Natural killer cell (primary cell): ENCODE data around the gene POLG2. TPM values are rescaled to one million over a fixed set of nuclear protein-coding genes. Genes with fewer than 3 reads are reported as not detected.

Experiments used
- ATAC-seq, 3 donors: fragments of 150-1000 bp in 2 of 3; fragments of 200-7000 bp in 1 of 3; cut with Tn5 transposase; 1 replicate in 1 of 3; 2 replicates in 2 of 3; pipeline ENCODE4 v1.10.0; 2021; ENCODE audit warnings: mild to moderate bottlenecking in 2 of 3, moderate library complexity in 2 of 3
- DNase-seq, 2 donors: peaks; one replicate each; pipeline versions ENCODE4 v3.0.0 to v3.0.0-alpha.2; 2013 to 2021; ENCODE audit warnings: mixed read lengths in 1 of 2
- H3K27ac ChIP-seq: one replicate; pipeline ENCODE4 v1.5.1; 2013; ENCODE audit warnings: mild to moderate bottlenecking, low read length
- H3K27me3 ChIP-seq: one replicate; pipeline ENCODE4 v1.6.1; 2013; ENCODE audit warnings: low read length; ENCODE audit not compliant: control insufficient read depth, insufficient read depth
- H3K36me3 ChIP-seq: one replicate; pipeline ENCODE4 v1.6.1; 2013; ENCODE audit warnings: low read length; ENCODE audit not compliant: control insufficient read depth, insufficient read depth
- H3K4me1 ChIP-seq: one replicate; pipeline ENCODE4 v1.6.1; 2013; ENCODE audit warnings: low read length; ENCODE audit not compliant: control insufficient read depth, insufficient read depth
- H3K4me3 ChIP-seq: one replicate; pipeline ENCODE4 v1.5.1; 2013; ENCODE audit warnings: low read length
- H3K9me3 ChIP-seq: one replicate; pipeline ENCODE4 v1.6.1; 2013; ENCODE audit warnings: low read length; ENCODE audit not compliant: control insufficient read depth, insufficient read depth
- H3K27ac Mint-ChIP-seq, 2 donors: one replicate each; pipeline ENCODE4 v1.8.0; 2022; ENCODE audit warnings: mild to moderate bottlenecking in 2 of 2, mixed read lengths in 2 of 2, moderate library complexity in 1 of 2
- H3K27me3 Mint-ChIP-seq, 2 donors: one replicate each; pipeline ENCODE4 v1.8.0; 2022; ENCODE audit warnings: low read depth in 2 of 2, mixed read lengths in 2 of 2
- H3K36me3 Mint-ChIP-seq: one replicate; pipeline ENCODE4 v1.8.0; 2022; ENCODE audit warnings: mixed read lengths
- H3K4me1 Mint-ChIP-seq, 2 donors: one replicate each; pipeline ENCODE4 v1.8.0; 2022; ENCODE audit warnings: mixed read lengths in 2 of 2
- H3K4me3 Mint-ChIP-seq: one replicate; pipeline ENCODE4 v1.8.0; 2022; ENCODE audit warnings: mild to moderate bottlenecking, moderate library complexity, mixed read lengths
- H3K9me3 Mint-ChIP-seq, 2 donors: one replicate each; pipeline ENCODE4 v1.8.0; 2022; ENCODE audit warnings: mixed read lengths in 2 of 2
- CTCF ChIP-seq: fragments of 200-600 bp; IDR thresholded peaks from one replicate; pipeline ENCODE4 v1.8.0; 2022; ENCODE audit warnings: antibody characterized with exemption
- WGBS: methylation state at CpG from one replicate; pipeline ENCODE4 v1.1.7; 2013; ENCODE audit warnings: missing lambda C conversion rate; ENCODE audit not compliant: insufficient coverage; 5-methylcytosine and 5-hydroxymethylcytosine counted together
- intact Hi-C: fragments of 100-400 bp; cut with micrococcal nuclease; formaldehyde crosslinking; loops from one replicate; pipeline ENCODE4 v1.14.2; 2022
- total RNA-seq, 4 donors: library from RNA; stranded (reverse); fragments of 120-200 nt in 1 of 4; gene quantifications; one replicate each; pipeline versions ENCODE4 v1.2.3 to v1.2.4, GENCODE V29; 2013 to 2022

Gene POLG2
- total RNA-seq, 3 donors from 2014 or later (not counting 1 experiment from before 2014, with no cell fraction given): 34.7 to 65.3 (median 41.2) TPM

GRCh38 chr17:64480951-64481350, 15.9 kb downstream of the POLG2 start:
- Mint-ChIP-seq H3K27ac (no peak overlapping the region), H3K27me3 (no peaks in the 10 kb centered on the region), H3K4me3 (no peak overlapping the region), H3K36me3 (peaks cover 7% of the 10 kb centered on the region), H3K9me3 (no peaks in the 10 kb centered on the region), H3K4me1 (peaks cover 0 to 5% of the 10 kb centered on the region in 2 donors)
- WGBS: 100% methylated on average over 1 of the region's 1 CpG
- Histone ChIP-seq H3K4me1 (no peaks in the 10 kb centered on the region), H3K4me3 (no peak overlapping the region), H3K27me3 (no peaks in the 10 kb centered on the region), H3K27ac (no peak overlapping the region), H3K36me3 (peaks cover 48% of the 10 kb centered on the region), H3K9me3 (no peaks in the 10 kb centered on the region)
- no peak for DNase-seq
- ATAC-seq: no peak
- intact Hi-C loops: no loop called here
- TF ChIP-seq CTCF: no peak

GRCh38 chr17:64477849-64478248, 19.0 kb downstream of the POLG2 start:
- no peak overlapping the region for H3K27ac Mint-ChIP-seq
- ATAC-seq: no peak

DNA sequence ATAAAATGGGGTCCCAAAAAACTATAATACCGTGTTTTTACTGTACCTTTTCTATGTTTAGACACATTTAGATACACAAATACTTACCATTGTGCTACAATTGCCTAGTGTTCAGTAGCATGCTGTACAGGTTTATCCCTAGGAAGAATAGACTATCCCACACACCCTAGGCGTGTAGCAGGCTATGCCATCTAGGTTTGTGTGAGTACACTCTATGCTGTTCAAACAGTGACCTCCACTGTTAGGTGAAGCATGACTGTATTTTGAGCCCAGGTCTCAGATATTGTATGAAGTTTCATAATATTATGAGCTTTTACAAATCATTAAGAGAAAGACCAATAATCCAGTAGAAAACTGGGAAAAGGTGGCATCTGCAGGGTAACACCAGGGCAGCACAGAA, 24.3 kb downstream of the POLG2 start:
- DNase-seq (no peak), ATAC-seq (no peak)
- H3K27ac Mint-ChIP-seq: no peak overlapping the region
- intact Hi-C loops: no loop called here
- H3K4me3 ChIP-seq: no peak overlapping the region
- no peaks in the 10 kb centered on the region for H3K9me3 Mint-ChIP-seq
- no peak overlapping the region for H3K27ac ChIP-seq
- no peaks in the 10 kb centered on the region for H3K27me3 Mint-ChIP-seq
- no peaks in the 10 kb centered on the region for H3K36me3 Mint-ChIP-seq
- H3K4me1 Mint-ChIP-seq: no peaks in the 10 kb centered on the region
- H3K9me3 ChIP-seq: no peaks in the 10 kb centered on the region
- no peak for TF ChIP-seq CTCF
- 100% methylated on average over 2 of the region's 2 CpGs for WGBS
- H3K27me3 ChIP-seq: no peaks in the 10 kb centered on the region
- no peak overlapping the region for H3K4me3 Mint-ChIP-seq
- H3K36me3 ChIP-seq: peaks cover 7% of the 10 kb centered on the region
- no peaks in the 10 kb centered on the region for H3K4me1 ChIP-seq

More at GRCh38 chr17:64477849-64478248, 19.0 kb downstream of the POLG2 start:
- no peak for TF ChIP-seq CTCF
- 75% methylated on average over 1 of the region's 1 CpG for WGBS
- Mint-ChIP-seq H3K4me1 (no peaks in the 10 kb centered on the region), H3K4me3 (no peak overlapping the region), H3K36me3 (peaks cover 7% of the 10 kb centered on the region), H3K9me3 (no peaks in the 10 kb centered on the region), H3K27me3 (no peaks in the 10 kb centered on the region)
- H3K9me3 ChIP-seq: no peaks in the 10 kb centered on the region
- H3K27ac ChIP-seq: no peak overlapping the region
- H3K36me3 ChIP-seq: peaks cover 22% of the 10 kb centered on the region
- no peaks in the 10 kb centered on the region for H3K4me1 ChIP-seq
- H3K4me3 ChIP-seq: no peak overlapping the region
- intact Hi-C loops: no loop called here
- no peaks in the 10 kb centered on the region for H3K27me3 ChIP-seq
- DNase-seq: no peak

GRCh38 chr17:64471440-64471839, 25.4 kb downstream of the POLG2 start:
- no peaks in the 10 kb centered on the region for H3K9me3 ChIP-seq
- TF ChIP-seq CTCF: no peak
- ATAC-seq (no peak), DNase-seq (no peak)
- H3K27ac Mint-ChIP-seq: no peak overlapping the region
- no peaks in the 10 kb centered on the region for H3K4me1 Mint-ChIP-seq
- H3K9me3 Mint-ChIP-seq: no peaks in the 10 kb centered on the region
- no peak overlapping the region for H3K4me3 ChIP-seq
- 100% methylated on average over 2 of the region's 3 CpGs for WGBS
- peaks cover 0 to 2% of the 10 kb centered on the region in 2 donors for H3K27me3 Mint-ChIP-seq
- H3K36me3 ChIP-seq: peaks cover 2% of the 10 kb centered on the region
- no peaks in the 10 kb centered on the region for H3K27me3 ChIP-seq
- H3K4me1 ChIP-seq: no peaks in the 10 kb centered on the region
- intact Hi-C loops: no loop called here
- no peaks in the 10 kb centered on the region for H3K36me3 Mint-ChIP-seq
- no peak overlapping the region for H3K4me3 Mint-ChIP-seq
- no peak overlapping the region for H3K27ac ChIP-seq
